GM12878 (cell line): ENCODE results near the gene CPNE4. TPM values are rescaled to one million over a fixed set of nuclear protein-coding genes. Genes with fewer than 3 reads are reported as not detected.

ENCODE experiments used
- ATAC-seq: fragments of 200-7000 bp; cut with Tn5 transposase; 3 replicates; pipeline ENCODE4 v1.9.1; 2020; ENCODE audit warnings: mild to moderate bottlenecking, moderate library complexity
- BruUV-seq: library from RNA; stranded (reverse); fragments of 400-500 nt; replicated peaks from 2 replicates; lab custom pipeline; 2021; lab: Mats Ljungman, UMichigan
- CTCF ChIA-PET: fragments of 300-600 bp; sonication (Branson Sonifier 250); formaldehyde crosslinking; extraction: SDS; loops from one replicate; lab custom pipeline; 2021; ENCODE audit warnings: inconsistent platforms; lab: Yijun Ruan, JAX
- POLR2A ChIA-PET: fragments of 350-600 bp; formaldehyde crosslinking; extraction: SDS; loops from one replicate; lab custom pipeline; 2021; ENCODE audit warnings: inconsistent platforms; lab: Charles Lee
- RAD21 ChIA-PET: fragments of 300-600 bp; sonication (Branson Sonifier 250); formaldehyde crosslinking; loops from one replicate; lab custom pipeline; 2023; ENCODE audit warnings: antibody characterized with exemption; ENCODE audit not compliant: unreplicated experiment; lab: Charles Lee
- SMC1A ChIA-PET: fragments of 300-600 bp; sonication (Branson Sonifier 250); formaldehyde crosslinking; loops from one replicate; lab custom pipeline; 2023; ENCODE audit not compliant: unreplicated experiment, uncharacterized antibody; lab: Charles Lee
- DNase-seq: peaks from one replicate; pipeline ENCODE4 v3.0.0-alpha.2; 2011; ENCODE audit warnings: low read depth, low spot score
- FAIRE-seq: peaks from 3 replicates; lab custom pipeline; 2011; peaks lifted over from hg19 to GRCh38; lab: Jason Lieb, UNC
- H2AFZ ChIP-seq: 2 replicates; pipeline ENCODE4 v1.6.0; 2011; ENCODE audit warnings: low read depth, low read length, control low read depth; ENCODE audit not compliant: control insufficient read depth
- H3K27ac ChIP-seq: 2 replicates; pipeline ENCODE4 v1.5.1; 2011; ENCODE audit warnings: control low read depth; ENCODE audit not compliant: control insufficient read depth, insufficient read depth
- H3K27me3 ChIP-seq, 2 experiments: replicated peaks in 1 of 2; 2 replicates each; pipeline versions ENCODE4 v1.6.0 to v1.6.1; 2011; ENCODE audit warnings: low read length in 1 of 2; ENCODE audit not compliant: control insufficient read depth in 2 of 2, insufficient read depth in 2 of 2
- H3K36me3 ChIP-seq, 2 experiments: 2 replicates each; pipeline ENCODE4 v1.5.1; 2011; ENCODE audit warnings: low read length in 1 of 2; ENCODE audit not compliant: control insufficient read depth in 2 of 2, insufficient read depth in 2 of 2
- H3K4me1 ChIP-seq: 2 replicates; pipeline ENCODE4 v1.6.1; 2011; ENCODE audit warnings: mild to moderate bottlenecking, low read length, moderate library complexity, mixed read lengths; ENCODE audit not compliant: control insufficient read depth, insufficient read depth
- H3K4me2 ChIP-seq: 2 replicates; pipeline ENCODE4 v1.6.0; 2011; ENCODE audit warnings: control low read depth; ENCODE audit not compliant: control insufficient read depth, insufficient read depth
- H3K4me3 ChIP-seq: fragments of 200-600 bp; sonication (generic); 2 replicates; pipeline ENCODE4 v1.5.1; 2016
- H3K79me2 ChIP-seq: 2 replicates; pipeline ENCODE4 v1.6.0; 2011; ENCODE audit warnings: low read length; ENCODE audit not compliant: control insufficient read depth, insufficient read depth
- H3K9ac ChIP-seq: 2 replicates; pipeline ENCODE4 v1.8.0; 2011; ENCODE audit warnings: low read length, control low read depth, mixed read lengths; ENCODE audit not compliant: control insufficient read depth, insufficient read depth
- H3K9me3 ChIP-seq: replicated peaks from 3 replicates; pipeline ENCODE4 v1.5.1; 2011; ENCODE audit warnings: mild to moderate bottlenecking, low read length; ENCODE audit not compliant: control insufficient read depth, insufficient read depth
- H4K20me1 ChIP-seq: 2 replicates; pipeline ENCODE4 v1.6.0; 2011; ENCODE audit not compliant: control insufficient read depth, insufficient read depth
- ATF3 ChIP-seq: IDR thresholded peaks from 2 replicates; pipeline ENCODE4 v1.6.1; 2011; ENCODE audit warnings: low read depth, mild to moderate bottlenecking, low read length, moderate library complexity, borderline replicate concordance; ENCODE audit errors: extremely low read depth
- CBX5 ChIP-seq: sonication (generic); IDR thresholded peaks from 2 replicates; pipeline ENCODE4 v1.6.1; 2016; ENCODE audit warnings: low read depth, moderate library complexity, mild to moderate bottlenecking, inconsistent platforms
- CEBPB ChIP-seq, 2 experiments: fragments of 150-350 bp in 1 of 2; IDR thresholded peaks; 2 replicates each; pipeline ENCODE4 v1.6.1; 2012 to 2014; ENCODE audit warnings: low read depth in 2 of 2, low read length in 2 of 2, borderline replicate concordance in 1 of 2, inconsistent platforms in 1 of 2
- CHD4 ChIP-seq: fragments of 200-600 bp; sonication (generic); IDR thresholded peaks from 2 replicates; pipeline ENCODE4 v1.6.1; 2016; ENCODE audit warnings: mild to moderate bottlenecking
- LARP7 ChIP-seq: fragments of 450-650 bp; IDR thresholded peaks from 2 replicates; pipeline ENCODE4 v1.6.1; 2017; ENCODE audit warnings: mild to moderate bottlenecking
- NFYA ChIP-seq: IDR thresholded peaks from 2 replicates; pipeline ENCODE4 v1.6.1; 2011; ENCODE audit warnings: low read depth, mild to moderate bottlenecking, low read length, improper control_type of control experiment, borderline replicate concordance
- NFYB ChIP-seq: IDR thresholded peaks from 2 replicates; pipeline ENCODE4 v1.6.1; 2011; ENCODE audit warnings: low read depth, mild to moderate bottlenecking, low read length, improper control_type of control experiment, moderate library complexity; ENCODE audit not compliant: insufficient read depth
- POLR2A ChIP-seq: IDR thresholded peaks from 2 replicates; pipeline ENCODE4 v1.6.1; 2011; ENCODE audit warnings: low read depth, mild to moderate bottlenecking, low read length
- SMARCA5 ChIP-seq: fragments of 450-650 bp; IDR thresholded peaks from 2 replicates; pipeline ENCODE4 v1.6.1; 2017; ENCODE audit warnings: mild to moderate bottlenecking
- SMC3 ChIP-seq: IDR thresholded peaks from 2 replicates; pipeline ENCODE4 v1.6.1; 2011; ENCODE audit warnings: low read length, improper control_type of control experiment, borderline replicate concordance
- STAT3 ChIP-seq: IDR thresholded peaks from 2 replicates; pipeline ENCODE4 v1.6.1; 2011; ENCODE audit warnings: low read depth, low read length, improper control_type of control experiment
- TAF1 ChIP-seq: IDR thresholded peaks from 2 replicates; pipeline ENCODE4 v1.6.1; 2011; ENCODE audit warnings: mild to moderate bottlenecking, low read depth, low read length, borderline replicate concordance
- ZBTB4 ChIP-seq: fragments of 450-650 bp; formaldehyde crosslinking; IDR thresholded peaks from 2 replicates; pipeline ENCODE4 v1.4.0; 2022; ENCODE audit warnings: mild to moderate bottlenecking, moderate library complexity
- ZNF24 ChIP-seq: fragments of 450-650 bp; IDR thresholded peaks from 2 replicates; pipeline ENCODE4 v1.6.1; 2017; ENCODE audit warnings: antibody characterized with exemption, mild to moderate bottlenecking
- ZNF384 ChIP-seq: IDR thresholded peaks from 2 replicates; pipeline ENCODE4 v1.6.1; 2012; ENCODE audit warnings: low read depth, mild to moderate bottlenecking, low read length, improper control_type of control experiment, borderline replicate concordance
- ZZZ3 ChIP-seq: IDR thresholded peaks from 2 replicates; pipeline ENCODE4 v1.6.1; 2011; ENCODE audit warnings: low read depth; ENCODE audit not compliant: control insufficient read depth, insufficient read length
- WGBS: methylation state at CpG from one replicate; pipeline ENCODE4 v1.1.6; 2016; ENCODE audit warnings: low lambda C conversion rate; ENCODE audit not compliant: insufficient replicate concordance, insufficient coverage; ENCODE audit errors: missing lambda C conversion rate; 5-methylcytosine and 5-hydroxymethylcytosine counted together
- in situ Hi-C: fragments of 300-500 bp; cut with MboI; formaldehyde crosslinking; loops from 9 replicates; pipeline ENCODE4 v1.14.3; 2018; ENCODE audit warnings: mixed read lengths
- intact Hi-C: fragments of 100-400 bp; cut with micrococcal nuclease; formaldehyde crosslinking; loops from one replicate; pipeline ENCODE4 v1.14.2; 2022; ENCODE audit not compliant: unreplicated experiment
- polyA plus RNA-seq, 11 experiments: library from polyadenylated mRNA; depleted of rRNA in 4 of 11; unstranded in 6 of 11; stranded (reverse) in 5 of 11; fragments of >200 nt; fragmentation: Nextera tagmentation in 4 of 11; fragmentation: Illumina TruSeq in 1 of 11; extraction: Ambion mirVana in 4 of 11; extraction: Trizol in 1 of 11; gene quantifications; 1 replicate in 1 of 11; 2 replicates in 10 of 11; pipeline versions ENCODE4 v1.2.1 to v1.2.3, GENCODE V29; 2011 to 2016; ENCODE audit warnings: inconsistent platforms in 2 of 11, missing spikeins in 2 of 11, low read depth in 1 of 11
- total RNA-seq, 4 experiments: library from RNA; depleted of rRNA in 3 of 4; stranded (reverse); fragments of >200 nt in 3 of 4; fragmentation: Illumina TruSeq in 1 of 4; extraction: Trizol in 1 of 4; gene quantifications; 2 replicates each; pipeline versions ENCODE4 v1.2.1 to v1.2.3, GENCODE V29; 2013 to 2021
- TF ChIP-seq, protein P1 (sequence below): IDR thresholded peaks from 2 replicates; pipeline ENCODE4 v1.6.1; 2012; ENCODE audit warnings: mild to moderate bottlenecking, low read depth, low read length

Gene CPNE4
- total and polyA plus RNA-seq, 10 of the 15 experiments (the other 5 are each of a cell fraction or from before 2014, with no cell fraction given), result 0.17 to 1.9 (median 0.48) TPM; not detected in 1

DNA sequence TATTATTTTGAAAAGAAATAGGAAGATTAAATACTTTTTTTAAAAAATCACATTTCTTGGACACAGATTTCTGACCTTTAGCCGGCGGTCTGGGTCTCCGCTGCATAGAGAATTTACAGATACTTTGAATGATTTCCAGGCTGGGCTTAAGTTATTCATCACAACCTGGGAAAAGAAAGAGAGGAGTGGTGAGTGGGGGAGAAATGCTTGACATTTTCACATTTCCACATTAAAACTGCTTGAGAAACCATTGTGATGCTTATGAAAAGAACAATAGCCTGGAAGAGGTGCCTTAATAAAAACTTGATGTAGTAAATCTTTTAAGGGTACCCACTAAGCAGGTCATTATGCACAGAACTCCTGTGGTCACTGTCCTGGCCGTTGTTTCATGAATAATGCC lies 365.2 kb downstream of the CPNE4 start:
- no peak overlapping the region for H3K4me2 ChIP-seq
- no peaks in the 10 kb centered on the region for H3K9me3 ChIP-seq
- H3K27me3 ChIP-seq, result no peaks in the 10 kb centered on the region
- intact Hi-C loops, result no loop called here
- H3K36me3 ChIP-seq, result no peaks in the 10 kb centered on the region
- H3K27ac ChIP-seq, result no peak overlapping the region
- no peak overlapping the region for H2AFZ ChIP-seq
- no peaks in the 10 kb centered on the region for H4K20me1 ChIP-seq
- no peak for TF ChIP-seq CEBPB (IDR thresholded peaks at IDR 0.05; ENCODE audit: borderline replicate concordance in 1 of 2, low read depth in 2 of 2, low read length in 2 of 2)
- TF ChIP-seq ATF3, result no peak
- TF ChIP-seq ZZZ3, result no peak
- no peak for TF ChIP-seq SMARCA5
- no peak for TF ChIP-seq NFYB
- no peak for TF ChIP-seq CHD4
- no peak for TF ChIP-seq STAT3
- no peak for TF ChIP-seq POLR2A
- no peak for TF ChIP-seq LARP7
- TF ChIP-seq TAF1, result no peak
- TF ChIP-seq CBX5, result no peak
- no peak for TF ChIP-seq ZBTB4 (CRISPR knock-in tag)
- no peak for TF ChIP-seq ZNF384
- TF ChIP-seq SMC3, result no peak
- TF ChIP-seq ZNF24, result no peak
- no peak for TF ChIP-seq NFYA
- TF ChIP-seq, protein P1, sequence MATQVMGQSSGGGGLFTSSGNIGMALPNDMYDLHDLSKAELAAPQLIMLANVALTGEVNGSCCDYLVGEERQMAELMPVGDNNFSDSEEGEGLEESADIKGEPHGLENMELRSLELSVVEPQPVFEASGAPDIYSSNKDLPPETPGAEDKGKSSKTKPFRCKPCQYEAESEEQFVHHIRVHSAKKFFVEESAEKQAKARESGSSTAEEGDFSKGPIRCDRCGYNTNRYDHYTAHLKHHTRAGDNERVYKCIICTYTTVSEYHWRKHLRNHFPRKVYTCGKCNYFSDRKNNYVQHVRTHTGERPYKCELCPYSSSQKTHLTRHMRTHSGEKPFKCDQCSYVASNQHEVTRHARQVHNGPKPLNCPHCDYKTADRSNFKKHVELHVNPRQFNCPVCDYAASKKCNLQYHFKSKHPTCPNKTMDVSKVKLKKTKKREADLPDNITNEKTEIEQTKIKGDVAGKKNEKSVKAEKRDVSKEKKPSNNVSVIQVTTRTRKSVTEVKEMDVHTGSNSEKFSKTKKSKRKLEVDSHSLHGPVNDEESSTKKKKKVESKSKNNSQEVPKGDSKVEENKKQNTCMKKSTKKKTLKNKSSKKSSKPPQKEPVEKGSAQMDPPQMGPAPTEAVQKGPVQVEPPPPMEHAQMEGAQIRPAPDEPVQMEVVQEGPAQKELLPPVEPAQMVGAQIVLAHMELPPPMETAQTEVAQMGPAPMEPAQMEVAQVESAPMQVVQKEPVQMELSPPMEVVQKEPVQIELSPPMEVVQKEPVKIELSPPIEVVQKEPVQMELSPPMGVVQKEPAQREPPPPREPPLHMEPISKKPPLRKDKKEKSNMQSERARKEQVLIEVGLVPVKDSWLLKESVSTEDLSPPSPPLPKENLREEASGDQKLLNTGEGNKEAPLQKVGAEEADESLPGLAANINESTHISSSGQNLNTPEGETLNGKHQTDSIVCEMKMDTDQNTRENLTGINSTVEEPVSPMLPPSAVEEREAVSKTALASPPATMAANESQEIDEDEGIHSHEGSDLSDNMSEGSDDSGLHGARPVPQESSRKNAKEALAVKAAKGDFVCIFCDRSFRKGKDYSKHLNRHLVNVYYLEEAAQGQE, result no peak
- TF ChIP-seq, all 136 proteins: peak for 0
- SMC1A ChIA-PET, result no interaction called here
- H3K4me3 ChIP-seq, result no peak overlapping the region
- H3K79me2 ChIP-seq, result no peaks in the 10 kb centered on the region
- no peak overlapping the region for H3K9ac ChIP-seq
- in situ Hi-C loops, result no loop called here
- CTCF ChIA-PET, result interaction anchor here (1.4 kb wide), 1 partner anchor 22 kb away, joined by 3 read pairs; no protein-coding TSS in a partner anchor
- no peak for FAIRE-seq
- RAD21 ChIA-PET, result no interaction called here
- POLR2A ChIA-PET, result no interaction called here
- DNase-seq, result no peak
- WGBS, result 74% methylated on average over 4 of the region's 4 CpGs
- no peak for ATAC-seq
- H3K4me1 ChIP-seq, result no peaks in the 10 kb centered on the region
- BruUV-seq, result no TSS peak
